ENCODE results near the gene PBX1.

DNA sequence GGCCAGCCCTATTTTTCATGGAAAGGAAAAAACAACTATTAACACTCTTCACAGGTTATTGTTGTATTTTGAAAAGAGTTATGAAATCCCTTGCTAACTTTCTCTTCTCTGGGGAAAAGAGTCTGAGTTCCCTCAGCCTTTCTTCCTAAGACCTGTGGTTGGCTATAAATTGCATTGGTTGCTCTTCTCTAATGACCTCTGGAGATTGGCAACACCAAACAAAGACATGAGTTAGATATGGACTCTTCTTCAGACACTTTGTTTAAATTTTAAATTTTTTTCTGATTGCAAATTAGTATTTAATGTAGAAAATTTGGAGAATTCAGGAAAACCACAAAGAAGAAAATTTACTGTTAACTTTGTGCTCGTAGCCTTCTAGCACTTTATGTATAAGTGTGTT is 275.7 kb downstream of the PBX1 start:
- TF ChIP-seq, protein P1, sequence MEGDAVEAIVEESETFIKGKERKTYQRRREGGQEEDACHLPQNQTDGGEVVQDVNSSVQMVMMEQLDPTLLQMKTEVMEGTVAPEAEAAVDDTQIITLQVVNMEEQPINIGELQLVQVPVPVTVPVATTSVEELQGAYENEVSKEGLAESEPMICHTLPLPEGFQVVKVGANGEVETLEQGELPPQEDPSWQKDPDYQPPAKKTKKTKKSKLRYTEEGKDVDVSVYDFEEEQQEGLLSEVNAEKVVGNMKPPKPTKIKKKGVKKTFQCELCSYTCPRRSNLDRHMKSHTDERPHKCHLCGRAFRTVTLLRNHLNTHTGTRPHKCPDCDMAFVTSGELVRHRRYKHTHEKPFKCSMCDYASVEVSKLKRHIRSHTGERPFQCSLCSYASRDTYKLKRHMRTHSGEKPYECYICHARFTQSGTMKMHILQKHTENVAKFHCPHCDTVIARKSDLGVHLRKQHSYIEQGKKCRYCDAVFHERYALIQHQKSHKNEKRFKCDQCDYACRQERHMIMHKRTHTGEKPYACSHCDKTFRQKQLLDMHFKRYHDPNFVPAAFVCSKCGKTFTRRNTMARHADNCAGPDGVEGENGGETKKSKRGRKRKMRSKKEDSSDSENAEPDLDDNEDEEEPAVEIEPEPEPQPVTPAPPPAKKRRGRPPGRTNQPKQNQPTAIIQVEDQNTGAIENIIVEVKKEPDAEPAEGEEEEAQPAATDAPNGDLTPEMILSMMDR (IDR thresholded peaks at IDR 0.05; ENCODE audit: extremely low read depth in 1 of 2, insufficient read depth in 1 of 2, low read depth in 1 of 2, low read length in 2 of 2): no peak
- TF ChIP-seq, protein P2, sequence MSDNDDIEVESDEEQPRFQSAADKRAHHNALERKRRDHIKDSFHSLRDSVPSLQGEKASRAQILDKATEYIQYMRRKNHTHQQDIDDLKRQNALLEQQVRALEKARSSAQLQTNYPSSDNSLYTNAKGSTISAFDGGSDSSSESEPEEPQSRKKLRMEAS (IDR thresholded peaks at IDR 0.05; ENCODE audit: insufficient read depth, insufficient read length): no peak
- TF ChIP-seq EZH2 (IDR thresholded peaks at IDR 0.05; ENCODE audit: borderline replicate concordance, low read depth, low read length, severe bottlenecking): no peak
